SHP77 treated with DMSO at 0.1 percent for 48 hours (cell line): ENCODE results near the gene FGF3.

Source experiments
- DNase-seq: peaks from one replicate; lab custom pipeline; 2025; lab: John Stamatoyannopoulos, UW

FGF3 gene

DNA sequence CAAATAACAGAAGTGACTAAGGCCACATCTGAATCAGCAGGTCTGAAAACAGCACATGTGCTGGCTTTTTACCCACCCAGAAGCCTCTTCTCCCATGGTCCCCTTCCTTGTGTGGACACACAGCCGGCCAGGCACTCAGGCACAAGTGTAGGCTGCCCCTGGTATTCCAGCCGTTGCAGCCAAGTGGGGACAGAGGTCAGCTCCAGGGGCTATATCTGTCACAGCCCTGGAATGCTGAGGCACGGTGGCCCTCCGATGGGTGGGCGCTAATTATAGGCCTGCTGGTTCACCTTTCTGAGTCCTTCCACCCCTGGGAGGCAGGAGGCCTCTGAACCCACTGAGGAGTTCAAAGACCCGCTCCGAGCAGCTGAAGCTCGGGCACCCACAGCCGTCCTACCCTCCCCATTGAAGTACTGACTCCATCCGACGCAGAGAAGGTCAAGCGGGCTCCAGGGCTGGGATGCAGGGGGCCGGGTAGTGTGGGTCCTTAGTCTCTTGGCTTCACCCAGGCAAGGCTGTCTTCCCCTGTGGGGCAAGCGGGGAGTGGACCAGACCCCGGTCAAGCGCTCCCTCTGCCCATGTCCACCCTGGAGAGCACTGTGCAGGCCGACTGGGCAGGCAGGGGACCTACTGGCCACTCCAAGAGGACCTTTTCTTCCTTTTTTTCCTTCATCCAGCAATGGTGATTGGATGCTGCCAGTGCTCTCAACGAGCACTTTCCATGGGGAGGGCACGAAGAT lies 14.3 kb downstream of the FGF3 start:
- DNase-seq, result no peak

DNA sequence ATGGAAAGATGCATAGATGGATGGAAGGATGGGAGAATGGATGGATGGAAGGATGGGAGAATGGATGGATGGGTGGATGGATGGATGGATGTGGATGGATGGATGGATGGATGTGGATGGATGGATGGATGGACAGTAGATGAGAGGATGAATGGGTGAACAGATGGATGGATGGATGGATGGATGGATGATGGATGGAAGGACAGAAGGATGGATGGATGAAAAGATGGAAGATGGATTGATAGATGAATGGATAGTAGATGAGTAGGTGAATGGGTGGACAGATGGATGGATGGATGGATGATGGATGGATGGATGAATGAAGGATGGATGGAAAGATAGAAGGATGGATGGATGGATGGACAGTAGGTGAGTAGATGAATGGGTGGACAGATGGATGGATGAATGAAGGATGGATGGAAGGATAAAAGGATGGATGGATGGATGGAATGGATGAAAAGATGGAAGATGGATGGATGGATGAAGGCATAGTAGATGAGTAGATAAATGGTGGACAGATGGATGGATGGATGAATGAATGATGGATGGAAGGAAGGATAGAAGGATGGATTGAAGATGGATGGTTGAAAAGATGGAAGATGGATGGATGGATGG lies 15.5 kb downstream of the FGF3 start:
- DNase-seq, result no peak

DNA sequence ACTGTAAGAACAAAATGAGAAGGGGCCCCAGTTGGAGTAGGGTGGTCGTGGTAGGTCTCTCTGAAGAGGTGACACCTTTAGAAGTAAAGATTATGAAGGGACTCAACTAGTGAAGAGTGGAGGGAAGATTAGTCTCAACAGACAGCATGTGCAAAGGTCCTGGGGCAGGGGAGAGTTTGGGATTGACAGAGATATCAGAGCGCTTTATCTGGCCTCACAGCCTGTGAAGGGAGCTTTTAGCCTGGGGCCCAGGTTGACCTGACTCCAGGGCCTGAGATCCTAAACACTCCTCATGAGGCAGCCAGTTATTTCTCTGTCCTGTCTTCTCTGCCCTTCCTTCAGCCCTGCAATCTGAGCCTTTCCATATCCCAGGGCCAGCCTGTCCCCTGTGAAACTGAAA lies 16.2 kb downstream of the FGF3 start:
- DNase-seq, result no peak

DNA sequence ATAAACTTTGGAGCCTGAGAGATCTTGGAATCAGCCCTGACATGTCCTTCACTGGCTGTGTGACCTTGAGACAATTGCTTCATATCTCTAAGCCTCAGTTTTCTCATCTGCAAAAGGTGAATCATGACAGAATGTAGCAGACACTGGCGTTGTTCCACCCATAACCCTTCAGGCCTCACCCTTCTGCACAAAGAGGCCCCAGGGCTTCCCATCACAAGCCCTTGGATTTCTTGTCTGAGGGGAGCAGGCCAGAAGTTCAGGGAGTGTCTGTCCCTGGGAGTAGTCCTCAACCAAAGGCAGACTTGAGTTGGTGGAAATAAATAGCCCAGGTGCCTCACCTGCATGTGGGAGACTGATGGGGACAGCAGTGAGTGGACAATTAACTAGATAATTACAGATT lies 16.6 kb downstream of the FGF3 start:
- DNase-seq, result no peak

DNA sequence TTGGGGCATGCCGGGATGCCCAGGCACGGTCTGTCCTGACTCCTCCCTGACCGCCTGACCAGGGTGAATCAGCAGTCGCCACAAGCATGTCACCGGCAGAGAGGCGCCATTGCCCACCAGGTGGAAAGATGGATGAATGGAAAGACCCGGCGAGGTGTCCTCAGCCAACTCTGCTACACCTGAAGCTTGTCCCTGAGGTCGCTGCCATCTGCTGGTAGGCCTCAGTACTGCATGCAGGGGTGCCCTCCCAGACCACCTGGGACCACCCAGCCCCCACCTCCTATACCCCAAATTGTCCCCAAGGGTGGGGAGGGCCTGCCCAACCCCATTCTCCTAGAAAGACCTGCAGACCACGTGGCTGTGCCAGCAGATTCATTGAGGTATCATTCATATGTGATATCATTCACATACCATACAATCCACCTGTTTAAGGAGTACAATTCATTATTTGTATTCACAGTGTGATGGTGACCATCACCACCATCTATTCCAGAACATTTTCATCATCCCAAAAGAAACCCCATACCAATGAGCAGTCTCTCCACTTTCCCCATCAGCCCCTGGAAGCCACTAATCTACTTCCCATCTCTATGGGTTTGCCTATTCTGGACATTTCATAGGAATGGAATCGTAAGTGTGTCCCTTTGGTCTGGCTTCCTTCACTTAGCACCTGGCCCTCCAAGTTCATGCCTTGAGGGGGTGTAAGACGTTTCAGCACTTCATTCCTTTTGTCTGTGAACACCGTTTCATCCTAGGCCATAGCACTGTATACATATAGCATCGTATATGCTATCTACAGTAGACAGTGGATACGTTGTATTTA lies 17.5 kb downstream of the FGF3 start:
- DNase-seq, result no peak

DNA sequence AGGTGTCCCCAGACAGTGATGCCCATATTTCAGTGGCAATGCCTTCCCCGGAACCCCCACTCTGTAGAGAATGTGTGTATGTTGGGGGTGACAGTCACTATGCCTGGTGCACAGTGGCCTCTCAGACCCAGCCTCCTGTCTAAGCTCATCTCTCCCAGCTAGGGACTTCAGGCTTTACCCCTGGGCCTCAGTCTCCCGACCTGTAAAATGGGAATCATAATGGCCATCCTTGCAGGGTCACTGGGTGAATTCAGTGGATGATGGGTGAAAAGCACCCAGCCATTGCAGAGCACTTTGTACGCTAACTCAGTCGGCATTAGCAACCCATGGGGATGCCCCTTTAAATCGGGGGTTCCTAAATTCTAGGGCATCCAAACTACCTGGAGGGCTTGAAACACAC lies 18.9 kb downstream of the FGF3 start:
- DNase-seq, result no peak

DNA sequence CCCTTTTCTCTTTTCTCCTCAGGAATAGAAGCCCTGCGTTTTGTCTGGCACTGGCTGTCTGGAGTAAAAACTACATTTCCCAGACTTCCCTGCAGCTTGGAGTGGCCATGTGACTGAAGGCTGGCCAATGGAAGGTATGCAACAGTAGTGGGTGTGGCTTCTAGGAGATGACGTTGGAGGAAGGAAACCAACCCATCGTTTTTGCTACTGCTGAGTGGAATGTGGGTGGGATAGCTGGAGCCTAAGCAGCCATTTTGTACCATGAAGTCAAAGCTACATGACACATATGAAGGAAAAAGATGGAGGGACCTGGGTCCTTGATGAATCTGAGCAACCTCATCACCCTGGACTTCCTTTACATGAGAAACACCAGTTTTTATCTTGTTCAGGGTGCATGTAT lies 19.6 kb downstream of the FGF3 start:
- no peak for DNase-seq

DNA sequence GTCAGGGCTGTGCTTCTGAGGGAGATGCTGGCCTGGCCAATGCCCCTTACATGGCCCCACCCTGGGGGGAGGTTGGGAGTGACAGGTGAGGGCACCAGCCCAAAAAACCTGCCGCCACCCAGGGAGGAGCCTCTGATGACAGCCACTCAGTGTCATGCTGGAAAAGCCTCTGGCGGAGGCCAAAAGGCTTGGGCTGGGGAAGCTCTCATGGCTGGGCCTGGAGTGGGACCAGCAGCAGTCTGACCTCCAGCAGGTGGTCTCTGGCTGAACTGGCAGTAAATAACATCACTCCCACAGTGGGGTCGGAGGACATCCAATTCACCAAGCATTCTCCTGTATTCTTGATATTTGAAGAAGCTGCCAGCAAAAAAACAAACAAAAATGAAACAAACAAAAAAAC lies 20.1 kb downstream of the FGF3 start:
- DNase-seq, result no peak

DNA sequence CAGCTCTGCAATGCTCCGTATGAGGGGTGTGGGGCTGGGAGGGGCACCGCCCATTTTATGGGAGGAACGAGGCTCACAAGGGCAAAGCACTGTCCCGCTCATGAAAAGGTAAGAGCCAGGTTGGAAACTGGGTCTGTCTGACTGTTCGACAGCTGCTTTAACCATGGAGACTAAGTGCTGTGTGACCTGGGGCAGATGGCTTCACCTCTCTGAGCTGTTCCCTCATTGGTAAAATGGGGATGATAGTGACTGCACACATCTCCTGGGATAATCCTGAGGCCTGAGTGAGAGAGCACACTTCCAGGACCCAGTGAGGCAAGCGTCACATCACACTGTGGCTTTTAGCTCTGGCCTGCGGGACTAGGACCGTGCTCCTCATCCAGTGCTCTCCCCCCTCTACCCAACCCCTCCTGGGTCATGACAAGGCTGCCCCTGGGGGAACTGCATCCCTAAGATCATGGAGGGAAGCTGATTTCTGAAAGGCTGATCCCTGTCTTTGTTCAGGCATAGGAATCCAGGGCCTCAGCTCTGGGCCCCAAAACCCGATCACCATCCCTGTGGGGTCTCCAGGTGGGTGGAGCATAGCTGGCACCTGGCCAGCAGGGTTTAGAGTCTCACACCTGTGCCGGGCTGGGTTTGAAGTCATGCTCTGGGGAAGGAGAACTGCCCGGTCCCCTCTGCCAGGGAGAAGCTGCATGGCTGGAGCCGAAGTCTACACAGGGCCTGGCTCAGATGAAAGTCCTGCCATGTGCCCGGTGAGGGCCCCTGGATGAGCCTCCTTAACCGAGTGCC lies 21.3 kb downstream of the FGF3 start:
- DNase-seq, result no peak

DNA sequence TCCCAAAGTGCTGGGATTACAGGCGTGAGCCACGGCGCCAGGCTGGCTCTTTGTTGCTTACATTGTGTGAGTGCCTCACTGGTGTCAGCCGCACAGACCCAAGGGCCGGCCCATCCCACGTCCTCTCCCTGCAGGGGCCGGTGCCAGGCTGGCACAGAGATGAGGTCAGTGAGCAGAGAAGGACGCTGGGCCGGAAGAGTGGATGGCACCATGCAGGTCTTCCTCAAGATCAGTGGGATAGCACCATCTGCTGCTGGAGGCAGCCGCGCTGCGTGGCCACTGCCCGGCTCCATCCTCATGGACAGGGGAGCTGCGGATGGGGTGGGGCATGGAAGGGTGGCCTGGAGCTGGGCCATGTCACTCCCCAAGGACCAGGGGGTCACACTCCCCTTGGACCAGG lies 22.1 kb downstream of the FGF3 start:
- no peak for DNase-seq

DNA sequence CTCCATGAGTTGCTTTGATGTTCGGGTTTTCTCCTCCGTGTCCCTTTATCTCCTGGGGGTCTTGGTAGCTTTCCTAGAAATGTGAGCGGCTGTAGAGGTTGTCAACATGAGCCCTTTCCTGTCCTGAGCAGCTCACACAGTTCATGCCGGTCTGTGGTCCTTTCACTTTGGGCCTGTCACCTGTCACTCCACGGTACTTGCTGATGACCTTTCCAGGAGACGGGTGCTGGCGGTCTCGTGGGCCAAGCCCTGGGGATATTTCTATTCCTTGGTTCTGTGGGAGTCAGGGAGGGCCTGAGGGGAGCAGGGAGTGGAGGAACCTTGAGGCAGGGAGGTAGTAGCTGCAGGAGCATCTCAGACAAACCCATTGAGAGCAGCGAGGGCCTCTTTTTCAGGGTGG lies 23.2 kb downstream of the FGF3 start:
- DNase-seq, result no peak

DNA sequence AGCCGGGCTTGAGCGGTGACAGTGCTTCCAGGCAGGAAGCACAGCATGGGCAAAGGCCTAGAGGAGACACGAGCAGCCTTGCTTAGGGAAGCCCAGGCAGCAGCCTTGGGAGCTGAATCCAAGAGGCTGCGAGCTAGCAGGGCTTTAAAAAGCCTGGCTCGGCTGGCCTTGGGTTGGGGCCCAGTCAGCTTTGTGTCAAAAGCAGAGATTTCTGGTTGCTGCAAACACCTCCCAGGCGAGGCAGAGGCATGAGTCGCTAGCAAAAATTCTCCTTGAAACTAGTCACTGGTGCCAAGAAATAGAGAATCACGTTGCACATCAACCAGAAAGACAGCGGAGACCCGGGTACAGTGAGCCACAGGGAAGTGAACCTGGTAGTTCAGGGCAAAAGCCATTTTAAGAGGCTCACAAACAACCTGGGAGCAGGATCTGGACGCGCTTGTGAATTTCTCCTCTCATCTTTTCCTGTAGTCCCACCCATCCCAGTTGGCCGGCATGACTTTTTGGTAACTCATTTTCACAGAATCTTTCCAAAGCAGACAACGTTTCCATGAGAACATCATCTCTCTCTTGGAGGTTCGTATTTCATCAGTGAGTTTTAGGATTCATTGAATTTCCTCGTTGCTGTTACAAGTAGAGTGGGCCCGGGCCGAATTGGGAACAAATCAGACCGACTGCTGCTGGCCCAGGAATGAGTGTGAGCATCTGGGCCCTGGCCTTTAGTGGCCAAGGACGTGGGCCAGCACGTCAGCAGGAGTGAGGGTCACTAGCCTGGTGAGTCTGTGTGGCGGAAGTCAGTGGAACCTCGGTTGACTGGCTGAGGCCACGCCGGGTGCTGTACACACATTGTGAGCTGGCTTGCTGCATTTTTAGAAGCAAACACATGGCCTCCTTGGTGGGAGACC lies 27.7 kb downstream of the FGF3 start:
- no peak for DNase-seq

DNA sequence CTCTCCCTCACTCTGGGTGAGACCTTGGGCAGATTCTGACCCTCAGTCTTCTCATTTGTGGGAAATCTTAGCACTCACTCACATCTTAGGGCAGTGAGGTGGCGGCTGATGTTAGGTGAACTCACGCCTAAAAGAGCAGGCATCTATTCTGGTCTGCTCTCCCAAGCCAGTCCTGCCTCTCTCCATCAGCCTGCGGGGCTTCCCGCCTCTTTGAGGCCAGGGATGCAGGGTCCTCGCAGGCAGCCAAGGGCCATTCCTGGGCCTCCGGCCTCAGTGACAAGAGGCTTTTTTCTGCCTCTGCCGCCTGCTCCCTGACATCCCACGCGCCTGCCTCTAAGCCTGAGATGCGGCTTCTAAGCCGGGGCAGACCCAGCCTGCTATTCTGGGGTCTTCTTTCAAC lies 30.3 kb downstream of the FGF3 start:
- DNase-seq, result no peak

DNA sequence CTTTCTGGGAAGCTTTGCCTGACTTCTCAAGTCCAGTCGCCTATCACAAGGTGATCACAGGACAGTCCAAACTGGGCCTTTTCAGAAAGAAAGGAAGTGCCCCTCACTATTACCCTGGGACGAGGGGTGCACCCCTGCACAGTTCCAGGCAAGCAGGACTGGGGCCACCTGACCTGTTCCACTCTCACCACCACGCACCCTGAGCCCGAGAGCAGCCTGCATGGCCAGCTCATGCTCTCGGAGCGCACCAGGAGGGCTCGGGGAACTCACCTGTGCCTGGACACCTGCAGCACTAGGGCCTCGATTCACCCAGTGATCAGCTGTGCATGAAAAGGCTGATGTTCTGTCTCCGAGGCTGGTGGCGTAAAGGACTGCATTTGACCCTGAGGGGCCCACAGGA lies 31.3 kb downstream of the FGF3 start:
- DNase-seq, result no peak

DNA sequence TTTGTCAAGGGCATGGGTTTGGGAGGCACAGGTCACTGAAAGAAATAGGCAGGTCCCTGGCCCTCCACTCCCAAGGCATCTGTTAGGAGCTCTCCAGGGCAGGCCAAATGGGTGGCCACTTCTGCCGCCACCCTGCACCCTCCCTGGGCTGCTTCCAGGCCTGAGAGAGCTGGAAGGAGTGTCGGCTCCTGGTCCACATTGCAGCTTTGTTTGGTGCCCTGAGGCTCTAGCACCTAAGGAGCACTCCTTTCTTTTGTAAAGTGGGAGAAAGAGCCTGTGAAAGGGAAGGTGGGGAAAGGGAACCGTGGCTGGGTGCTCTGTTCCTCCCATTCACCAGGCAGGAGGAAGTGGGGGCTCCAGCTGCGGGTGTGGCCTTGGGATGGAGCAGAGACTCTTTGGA lies 31.8 kb downstream of the FGF3 start:
- DNase-seq, result no peak

DNA sequence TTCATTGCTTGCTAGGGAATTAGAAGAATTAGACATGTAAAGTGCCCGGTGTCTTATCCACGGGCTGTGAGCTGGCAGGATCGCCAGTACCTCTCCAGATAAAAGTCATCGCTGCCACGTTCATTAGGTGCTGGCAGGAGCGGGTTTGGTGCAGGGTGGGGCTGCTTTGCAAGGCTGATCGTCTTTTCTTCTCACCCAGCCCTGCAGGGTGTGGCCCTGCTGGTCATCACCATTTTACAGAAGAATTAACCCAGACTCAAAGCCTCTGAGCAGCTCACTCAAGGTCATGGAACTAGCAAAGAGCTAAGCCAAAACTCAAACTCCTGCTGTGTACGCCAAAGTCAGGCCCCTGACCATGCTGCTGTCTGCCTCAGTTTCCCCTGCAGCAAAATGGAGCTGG lies 38.0 kb downstream of the FGF3 start:
- no peak for DNase-seq

DNA sequence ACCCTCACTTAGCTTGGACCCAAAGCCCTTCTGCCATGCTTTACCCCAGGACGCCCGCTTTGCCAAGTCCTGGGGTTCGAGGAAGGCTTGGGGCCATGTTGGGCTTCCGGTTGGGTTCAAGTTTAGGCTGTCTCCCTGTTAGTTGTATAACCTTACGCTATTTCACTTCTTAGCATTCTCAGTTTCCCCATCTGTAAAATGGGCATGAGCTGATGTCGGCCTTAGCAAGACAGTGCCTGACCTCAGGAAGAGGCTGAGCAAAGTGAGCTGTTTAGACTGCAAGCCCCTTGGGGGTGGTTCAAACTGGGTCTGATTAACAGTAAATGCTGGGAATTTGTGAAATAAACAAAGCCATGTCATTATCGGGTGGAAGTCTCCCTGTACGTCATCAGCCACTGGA lies 40.8 kb downstream of the FGF3 start:
- DNase-seq, result no peak

DNA sequence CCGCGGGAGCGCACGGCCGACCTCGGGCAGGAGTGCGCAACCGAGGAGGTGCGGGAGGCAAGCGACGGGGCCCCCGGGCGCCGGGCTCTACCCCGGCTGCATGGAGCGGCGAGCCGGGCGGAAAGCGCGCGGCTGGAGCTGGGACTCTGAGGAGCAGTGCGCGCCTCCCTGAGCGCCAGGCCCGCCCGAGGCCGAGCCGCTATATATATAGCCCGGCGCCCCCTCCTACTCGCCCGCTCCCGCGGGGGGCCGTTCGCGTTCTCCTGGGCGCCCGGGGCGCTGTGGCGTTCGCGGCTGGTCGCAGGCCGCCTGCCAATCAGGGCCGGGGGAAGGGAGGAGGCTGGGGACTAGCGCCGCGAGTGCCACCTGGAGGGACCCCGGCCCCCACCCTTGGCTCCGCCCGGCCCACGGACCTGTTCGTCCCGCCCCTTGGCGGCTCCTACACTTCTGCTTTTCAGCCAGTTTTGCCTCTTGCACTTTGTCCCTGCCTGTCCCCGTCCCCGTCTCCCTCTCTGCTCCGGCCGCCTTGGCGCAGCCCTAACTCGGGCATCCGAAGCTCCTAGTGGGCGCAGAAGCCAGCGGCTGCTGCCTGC lies 44.0 kb downstream of the FGF3 start, which contains the start of gene FGF4:
TSS of gene FGF4 (minus strand) at position 179 of the 593 bp plus-strand sequence. CDS start 257 bp downstream, outside the sequence.
- DNase-seq, result no peak

DNA sequence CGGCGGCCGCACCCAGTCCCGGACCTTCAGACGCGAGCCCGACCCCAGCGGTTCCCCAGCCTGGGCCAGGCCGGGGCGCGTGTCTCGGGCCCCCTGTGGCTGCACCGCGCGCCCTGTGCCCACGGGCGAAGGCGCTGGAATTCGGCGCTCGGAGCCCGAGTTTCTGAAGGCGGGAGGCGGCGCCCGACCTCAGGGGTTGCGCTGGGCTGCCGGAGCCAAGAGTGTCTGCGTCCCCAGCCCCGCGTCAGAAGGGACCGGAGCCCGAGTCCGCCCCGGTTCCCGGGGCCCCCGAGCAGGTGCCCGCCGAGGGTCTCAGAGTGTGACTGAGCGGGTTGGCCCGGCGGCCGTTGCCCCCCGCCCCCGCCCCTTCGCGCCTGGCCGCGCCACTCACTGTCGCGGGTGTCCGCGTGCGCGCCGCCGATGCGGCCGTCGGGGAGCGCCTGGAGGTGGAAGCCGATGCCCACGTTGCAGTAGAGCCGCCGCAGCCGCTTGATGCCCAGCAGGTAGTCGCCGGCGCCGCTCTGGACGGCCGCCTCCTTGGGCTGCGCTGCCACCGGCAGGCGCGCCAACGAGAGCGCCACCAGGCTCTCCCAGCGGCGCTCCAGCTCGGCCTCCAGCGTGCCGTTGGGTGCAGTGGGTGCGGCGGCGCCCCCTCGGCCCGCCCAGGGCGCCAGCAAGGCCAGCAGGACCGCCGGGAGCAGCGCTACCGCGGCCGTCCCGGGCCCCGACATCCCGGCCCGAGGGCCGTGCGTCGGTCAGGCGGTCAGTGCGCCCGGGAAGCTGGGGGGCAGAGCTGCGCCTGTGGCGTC lies 44.7 kb downstream of the FGF3 start:
- no peak for DNase-seq
